GM12878 (cell line): Measurements from ENCODE around the gene SEMA4F. TPM values are rescaled to one million over a fixed set of nuclear protein-coding genes. Genes with fewer than 3 reads are reported as not detected.

Experiments used
- ATAC-seq: fragments of 200-7000 bp; cut with Tn5 transposase; 3 replicates; pipeline ENCODE4 v1.9.1; 2020; ENCODE audit warnings: mild to moderate bottlenecking, moderate library complexity
- BruUV-seq: library from RNA; stranded (reverse); fragments of 400-500 nt; replicated peaks from 2 replicates; lab custom pipeline; 2021; lab: Mats Ljungman, UMichigan
- CTCF ChIA-PET: fragments of 300-600 bp; sonication (Branson Sonifier 250); formaldehyde crosslinking; extraction: SDS; loops from one replicate; lab custom pipeline; 2021; ENCODE audit warnings: inconsistent platforms; lab: Yijun Ruan, JAX
- POLR2A ChIA-PET: fragments of 350-600 bp; formaldehyde crosslinking; extraction: SDS; loops from one replicate; lab custom pipeline; 2021; ENCODE audit warnings: inconsistent platforms; lab: Charles Lee
- RAD21 ChIA-PET: fragments of 300-600 bp; sonication (Branson Sonifier 250); formaldehyde crosslinking; loops from one replicate; lab custom pipeline; 2023; ENCODE audit warnings: antibody characterized with exemption; ENCODE audit not compliant: unreplicated experiment; lab: Charles Lee
- SMC1A ChIA-PET: fragments of 300-600 bp; sonication (Branson Sonifier 250); formaldehyde crosslinking; loops from one replicate; lab custom pipeline; 2023; ENCODE audit not compliant: unreplicated experiment, uncharacterized antibody; lab: Charles Lee
- DNase-seq: peaks from one replicate; pipeline ENCODE4 v3.0.0-alpha.2; 2011; ENCODE audit warnings: low read depth, low spot score
- FAIRE-seq: peaks from 3 replicates; lab custom pipeline; 2011; peaks lifted over from hg19 to GRCh38; lab: Jason Lieb, UNC
- H2AFZ ChIP-seq: 2 replicates; pipeline ENCODE4 v1.6.0; 2011; ENCODE audit warnings: low read depth, low read length, control low read depth; ENCODE audit not compliant: control insufficient read depth
- H3K27ac ChIP-seq: 2 replicates; pipeline ENCODE4 v1.5.1; 2011; ENCODE audit warnings: control low read depth; ENCODE audit not compliant: control insufficient read depth, insufficient read depth
- H3K27me3 ChIP-seq, 2 experiments: replicated peaks in 1 of 2; 2 replicates each; pipeline versions ENCODE4 v1.6.0 to v1.6.1; 2011; ENCODE audit warnings: low read length in 1 of 2; ENCODE audit not compliant: control insufficient read depth in 2 of 2, insufficient read depth in 2 of 2
- H3K36me3 ChIP-seq, 2 experiments: 2 replicates each; pipeline ENCODE4 v1.5.1; 2011; ENCODE audit warnings: low read length in 1 of 2; ENCODE audit not compliant: control insufficient read depth in 2 of 2, insufficient read depth in 2 of 2
- H3K4me1 ChIP-seq: 2 replicates; pipeline ENCODE4 v1.6.1; 2011; ENCODE audit warnings: mild to moderate bottlenecking, low read length, moderate library complexity, mixed read lengths; ENCODE audit not compliant: control insufficient read depth, insufficient read depth
- H3K4me2 ChIP-seq: 2 replicates; pipeline ENCODE4 v1.6.0; 2011; ENCODE audit warnings: control low read depth; ENCODE audit not compliant: control insufficient read depth, insufficient read depth
- H3K4me3 ChIP-seq: fragments of 200-600 bp; sonication (generic); 2 replicates; pipeline ENCODE4 v1.5.1; 2016
- H3K79me2 ChIP-seq: 2 replicates; pipeline ENCODE4 v1.6.0; 2011; ENCODE audit warnings: low read length; ENCODE audit not compliant: control insufficient read depth, insufficient read depth
- H3K9ac ChIP-seq: 2 replicates; pipeline ENCODE4 v1.8.0; 2011; ENCODE audit warnings: low read length, control low read depth, mixed read lengths; ENCODE audit not compliant: control insufficient read depth, insufficient read depth
- H3K9me3 ChIP-seq: replicated peaks from 3 replicates; pipeline ENCODE4 v1.5.1; 2011; ENCODE audit warnings: mild to moderate bottlenecking, low read length; ENCODE audit not compliant: control insufficient read depth, insufficient read depth
- H4K20me1 ChIP-seq: 2 replicates; pipeline ENCODE4 v1.6.0; 2011; ENCODE audit not compliant: control insufficient read depth, insufficient read depth
- CREM ChIP-seq: IDR thresholded peaks from 2 replicates; pipeline ENCODE4 v1.6.1; 2014; ENCODE audit warnings: antibody characterized with exemption, low read depth
- GATAD2B ChIP-seq: fragments of 450-650 bp; conservative IDR thresholded peaks from 2 replicates; pipeline ENCODE4 v1.6.1; 2017; ENCODE audit warnings: low read depth, mild to moderate bottlenecking, moderate library complexity
- NR2F1 ChIP-seq: fragments of 450-650 bp; conservative IDR thresholded peaks from 2 replicates; pipeline ENCODE4 v1.6.1; 2017; ENCODE audit warnings: mild to moderate bottlenecking
- POLR2AphosphoS2 ChIP-seq: IDR thresholded peaks from 2 replicates; pipeline ENCODE4 v1.6.1; 2011; ENCODE audit warnings: low read depth, mild to moderate bottlenecking, low read length, improper control_type of control experiment, moderate library complexity
- RBBP5 ChIP-seq: fragments of 200-600 bp; sonication (generic); conservative IDR thresholded peaks from 2 replicates; pipeline ENCODE4 v1.6.1; 2016
- STAT1 ChIP-seq: fragments of 450-650 bp; conservative IDR thresholded peaks from 2 replicates; pipeline ENCODE4 v1.6.1; 2014; ENCODE audit warnings: antibody characterized with exemption, mild to moderate bottlenecking
- TARDBP ChIP-seq: IDR thresholded peaks from 2 replicates; pipeline ENCODE4 v1.6.1; 2016; ENCODE audit warnings: borderline replicate concordance
- ZNF384 ChIP-seq: IDR thresholded peaks from 2 replicates; pipeline ENCODE4 v1.6.1; 2012; ENCODE audit warnings: low read depth, mild to moderate bottlenecking, low read length, improper control_type of control experiment, borderline replicate concordance
- ZNF622 ChIP-seq: fragments of 450-650 bp; IDR thresholded peaks from 2 replicates; pipeline ENCODE4 v1.6.1; 2017; ENCODE audit warnings: mild to moderate bottlenecking, inconsistent platforms
- ZSCAN29 ChIP-seq: fragments of 450-650 bp; IDR thresholded peaks from 2 replicates; pipeline ENCODE4 v1.6.1; 2017; ENCODE audit warnings: mild to moderate bottlenecking, moderate library complexity
- ZZZ3 ChIP-seq: IDR thresholded peaks from 2 replicates; pipeline ENCODE4 v1.6.1; 2011; ENCODE audit warnings: low read depth; ENCODE audit not compliant: control insufficient read depth, insufficient read length
- WGBS: methylation state at CpG from one replicate; pipeline ENCODE4 v1.1.6; 2016; ENCODE audit warnings: low lambda C conversion rate; ENCODE audit not compliant: insufficient replicate concordance, insufficient coverage; ENCODE audit errors: missing lambda C conversion rate; 5-methylcytosine and 5-hydroxymethylcytosine counted together
- in situ Hi-C: fragments of 300-500 bp; cut with MboI; formaldehyde crosslinking; loops from 9 replicates; pipeline ENCODE4 v1.14.3; 2018; ENCODE audit warnings: mixed read lengths
- intact Hi-C: fragments of 100-400 bp; cut with micrococcal nuclease; formaldehyde crosslinking; loops from one replicate; pipeline ENCODE4 v1.14.2; 2022; ENCODE audit not compliant: unreplicated experiment
- polyA plus RNA-seq, 11 experiments: library from polyadenylated mRNA; depleted of rRNA in 4 of 11; unstranded in 6 of 11; stranded (reverse) in 5 of 11; fragments of >200 nt; fragmentation: Nextera tagmentation in 4 of 11; fragmentation: Illumina TruSeq in 1 of 11; extraction: Ambion mirVana in 4 of 11; extraction: Trizol in 1 of 11; gene quantifications; 1 replicate in 1 of 11; 2 replicates in 10 of 11; pipeline versions ENCODE4 v1.2.1 to v1.2.3, GENCODE V29; 2011 to 2016; ENCODE audit warnings: inconsistent platforms in 2 of 11, missing spikeins in 2 of 11, low read depth in 1 of 11
- total RNA-seq, 4 experiments: library from RNA; depleted of rRNA in 3 of 4; stranded (reverse); fragments of >200 nt in 3 of 4; fragmentation: Illumina TruSeq in 1 of 4; extraction: Trizol in 1 of 4; gene quantifications; 2 replicates each; pipeline versions ENCODE4 v1.2.1 to v1.2.3, GENCODE V29; 2013 to 2021
- TF ChIP-seq, protein P1 (sequence below): IDR thresholded peaks from 2 replicates; pipeline ENCODE4 v1.6.1; 2011; ENCODE audit warnings: borderline replicate concordance, low read depth, mild to moderate bottlenecking, moderate library complexity, mixed read lengths, low read length; ENCODE audit not compliant: insufficient read depth; ENCODE audit errors: extremely low read length
- TF ChIP-seq, protein P2 (sequence below): fragments of 150-350 bp; IDR thresholded peaks from 2 replicates; pipeline ENCODE4 v1.6.1; 2014; ENCODE audit warnings: mild to moderate bottlenecking, low read depth, low read length
- TF ChIP-seq, protein P3 (sequence below): fragments of 450-650 bp; IDR thresholded peaks from 2 replicates; pipeline ENCODE4 v1.6.1; 2018; ENCODE audit warnings: borderline replicate concordance, mild to moderate bottlenecking; ENCODE audit not compliant: partially characterized antibody
- TF ChIP-seq, protein P4 (sequence below): fragments of 450-650 bp; IDR thresholded peaks from 2 replicates; pipeline ENCODE4 v1.6.1; 2017; ENCODE audit warnings: mild to moderate bottlenecking, moderate library complexity

The SEMA4F gene
- total and polyA plus RNA-seq, 10 of the 15 experiments (the other 5 are each of a cell fraction or from before 2014, with no cell fraction given) = 0.26 to 3.0 (median 2.1) TPM

DNA sequence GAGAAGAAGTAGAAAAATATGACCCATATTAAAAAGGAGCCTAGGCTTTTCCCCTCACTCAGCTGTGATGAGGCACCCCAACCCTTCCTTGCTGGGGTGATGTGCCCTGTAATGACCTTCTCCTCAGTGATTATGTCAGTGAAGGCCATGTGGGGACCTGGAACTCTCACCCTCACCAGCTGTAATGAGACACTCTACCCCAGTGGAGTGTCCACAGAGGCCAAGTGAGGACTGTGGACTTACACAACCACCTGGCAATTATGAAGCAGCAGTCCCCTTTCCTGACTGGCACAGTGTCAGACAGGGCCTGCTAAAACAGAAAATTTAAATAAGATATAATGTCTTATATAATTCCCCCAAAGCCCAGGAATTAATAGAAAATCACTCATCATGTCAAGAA is 54.2 kb downstream of the SEMA4F start (continued):
- TF ChIP-seq, protein P1, sequence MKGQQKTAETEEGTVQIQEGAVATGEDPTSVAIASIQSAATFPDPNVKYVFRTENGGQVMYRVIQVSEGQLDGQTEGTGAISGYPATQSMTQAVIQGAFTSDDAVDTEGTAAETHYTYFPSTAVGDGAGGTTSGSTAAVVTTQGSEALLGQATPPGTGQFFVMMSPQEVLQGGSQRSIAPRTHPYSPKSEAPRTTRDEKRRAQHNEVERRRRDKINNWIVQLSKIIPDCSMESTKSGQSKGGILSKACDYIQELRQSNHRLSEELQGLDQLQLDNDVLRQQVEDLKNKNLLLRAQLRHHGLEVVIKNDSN = no peak
- no peak for TF ChIP-seq NR2F1
- no peak for TF ChIP-seq ZNF622
- TF ChIP-seq, protein P2, sequence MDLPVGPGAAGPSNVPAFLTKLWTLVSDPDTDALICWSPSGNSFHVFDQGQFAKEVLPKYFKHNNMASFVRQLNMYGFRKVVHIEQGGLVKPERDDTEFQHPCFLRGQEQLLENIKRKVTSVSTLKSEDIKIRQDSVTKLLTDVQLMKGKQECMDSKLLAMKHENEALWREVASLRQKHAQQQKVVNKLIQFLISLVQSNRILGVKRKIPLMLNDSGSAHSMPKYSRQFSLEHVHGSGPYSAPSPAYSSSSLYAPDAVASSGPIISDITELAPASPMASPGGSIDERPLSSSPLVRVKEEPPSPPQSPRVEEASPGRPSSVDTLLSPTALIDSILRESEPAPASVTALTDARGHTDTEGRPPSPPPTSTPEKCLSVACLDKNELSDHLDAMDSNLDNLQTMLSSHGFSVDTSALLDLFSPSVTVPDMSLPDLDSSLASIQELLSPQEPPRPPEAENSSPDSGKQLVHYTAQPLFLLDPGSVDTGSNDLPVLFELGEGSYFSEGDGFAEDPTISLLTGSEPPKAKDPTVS = no peak
- TF ChIP-seq ZNF384 = no peak
- no peak for TF ChIP-seq ZSCAN29
- no peak for TF ChIP-seq CREM

DNA sequence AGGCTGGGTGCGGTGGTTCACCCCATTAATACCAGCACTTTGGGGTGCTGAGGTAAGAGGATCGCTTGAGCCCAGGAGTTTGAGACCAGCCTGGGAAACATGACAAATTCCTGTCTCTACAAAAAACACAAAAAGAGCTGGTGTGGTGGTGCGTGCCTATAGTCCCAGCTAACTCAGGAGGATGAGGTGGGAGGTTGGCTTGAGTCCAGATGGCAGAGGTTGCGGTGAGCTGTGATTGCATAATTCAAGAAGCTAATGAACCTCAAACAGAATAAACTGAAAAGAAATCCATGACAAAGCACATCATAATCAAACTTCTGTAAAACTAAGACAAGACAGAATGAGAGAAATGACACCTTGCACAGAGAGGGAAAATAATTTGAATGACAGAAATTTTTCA is 54.8 kb downstream of the SEMA4F start:
- no peak for DNase-seq
- ChIA-PET SMC1A (interaction anchor here (1.3 to 1.7 kb wide), 3 partner anchors 18 to 168 kb away, joined by 3 to 4 read pairs (median 3); no protein-coding TSS in a partner anchor), RAD21 (no interaction called here), CTCF (interaction anchor here (0.6 kb wide), 2 partner anchors 124 to 167 kb away, joined by 3 to 5 read pairs; no protein-coding TSS in a partner anchor), POLR2A (no interaction called here)
- Histone ChIP-seq H3K4me1 (no peaks in the 10 kb centered on the region), H3K4me2 (no peak overlapping the region), H3K79me2 (no peaks in the 10 kb centered on the region), H2AFZ (no peak overlapping the region), H3K27ac (no peak overlapping the region), H3K9me3 (no peaks in the 10 kb centered on the region), H3K27me3 (no peaks in the 10 kb centered on the region), H3K4me3 (no peak overlapping the region), H4K20me1 (no peaks in the 10 kb centered on the region), H3K36me3 (no peaks in the 10 kb centered on the region), H3K9ac (no peak overlapping the region)
- no peak for ATAC-seq
- no TSS peak for BruUV-seq
- 65% methylated on average over 4 of the region's 4 CpGs for WGBS
- intact Hi-C loops (no loop called here), in situ Hi-C loops (no loop called here)
- TF ChIP-seq, protein P3, sequence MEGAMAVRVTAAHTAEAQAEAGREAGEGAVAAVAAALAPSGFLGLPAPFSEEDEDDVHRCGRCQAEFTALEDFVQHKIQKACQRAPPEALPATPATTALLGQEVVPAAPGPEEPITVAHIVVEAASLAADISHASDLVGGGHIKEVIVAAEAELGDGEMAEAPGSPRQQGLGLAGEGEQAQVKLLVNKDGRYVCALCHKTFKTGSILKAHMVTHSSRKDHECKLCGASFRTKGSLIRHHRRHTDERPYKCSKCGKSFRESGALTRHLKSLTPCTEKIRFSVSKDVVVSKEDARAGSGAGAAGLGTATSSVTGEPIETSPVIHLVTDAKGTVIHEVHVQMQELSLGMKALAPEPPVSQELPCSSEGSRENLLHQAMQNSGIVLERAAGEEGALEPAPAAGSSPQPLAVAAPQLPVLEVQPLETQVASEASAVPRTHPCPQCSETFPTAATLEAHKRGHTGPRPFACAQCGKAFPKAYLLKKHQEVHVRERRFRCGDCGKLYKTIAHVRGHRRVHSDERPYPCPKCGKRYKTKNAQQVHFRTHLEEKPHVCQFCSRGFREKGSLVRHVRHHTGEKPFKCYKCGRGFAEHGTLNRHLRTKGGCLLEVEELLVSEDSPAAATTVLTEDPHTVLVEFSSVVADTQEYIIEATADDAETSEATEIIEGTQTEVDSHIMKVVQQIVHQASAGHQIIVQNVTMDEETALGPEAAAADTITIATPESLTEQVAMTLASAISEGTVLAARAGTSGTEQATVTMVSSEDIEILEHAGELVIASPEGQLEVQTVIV = no peak
- TF ChIP-seq RBBP5 (no peak), ZNF622 (no peak), GATAD2B (no peak), TARDBP (no peak), ZZZ3 (no peak), STAT1 (no peak), POLR2AphosphoS2 (no peak)
- TF ChIP-seq, protein P4, sequence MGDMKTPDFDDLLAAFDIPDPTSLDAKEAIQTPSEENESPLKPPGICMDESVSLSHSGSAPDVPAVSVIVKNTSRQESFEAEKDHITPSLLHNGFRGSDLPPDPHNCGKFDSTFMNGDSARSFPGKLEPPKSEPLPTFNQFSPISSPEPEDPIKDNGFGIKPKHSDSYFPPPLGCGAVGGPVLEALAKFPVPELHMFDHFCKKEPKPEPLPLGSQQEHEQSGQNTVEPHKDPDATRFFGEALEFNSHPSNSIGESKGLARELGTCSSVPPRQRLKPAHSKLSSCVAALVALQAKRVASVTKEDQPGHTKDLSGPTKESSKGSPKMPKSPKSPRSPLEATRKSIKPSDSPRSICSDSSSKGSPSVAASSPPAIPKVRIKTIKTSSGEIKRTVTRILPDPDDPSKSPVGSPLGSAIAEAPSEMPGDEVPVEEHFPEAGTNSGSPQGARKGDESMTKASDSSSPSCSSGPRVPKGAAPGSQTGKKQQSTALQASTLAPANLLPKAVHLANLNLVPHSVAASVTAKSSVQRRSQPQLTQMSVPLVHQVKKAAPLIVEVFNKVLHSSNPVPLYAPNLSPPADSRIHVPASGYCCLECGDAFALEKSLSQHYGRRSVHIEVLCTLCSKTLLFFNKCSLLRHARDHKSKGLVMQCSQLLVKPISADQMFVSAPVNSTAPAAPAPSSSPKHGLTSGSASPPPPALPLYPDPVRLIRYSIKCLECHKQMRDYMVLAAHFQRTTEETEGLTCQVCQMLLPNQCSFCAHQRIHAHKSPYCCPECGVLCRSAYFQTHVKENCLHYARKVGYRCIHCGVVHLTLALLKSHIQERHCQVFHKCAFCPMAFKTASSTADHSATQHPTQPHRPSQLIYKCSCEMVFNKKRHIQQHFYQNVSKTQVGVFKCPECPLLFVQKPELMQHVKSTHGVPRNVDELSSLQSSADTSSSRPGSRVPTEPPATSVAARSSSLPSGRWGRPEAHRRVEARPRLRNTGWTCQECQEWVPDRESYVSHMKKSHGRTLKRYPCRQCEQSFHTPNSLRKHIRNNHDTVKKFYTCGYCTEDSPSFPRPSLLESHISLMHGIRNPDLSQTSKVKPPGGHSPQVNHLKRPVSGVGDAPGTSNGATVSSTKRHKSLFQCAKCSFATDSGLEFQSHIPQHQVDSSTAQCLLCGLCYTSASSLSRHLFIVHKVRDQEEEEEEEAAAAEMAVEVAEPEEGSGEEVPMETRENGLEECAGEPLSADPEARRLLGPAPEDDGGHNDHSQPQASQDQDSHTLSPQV = no peak
- FAIRE-seq = no peak
